Endothelial cell of umbilical vein (primary cell): Measurements from ENCODE around the gene ITSN1. TPM values are rescaled to one million over a fixed set of nuclear protein-coding genes. Genes with fewer than 3 reads are reported as not detected.
A peak's percentile ranks its signal among the peaks of the same experiment; 100 is the strongest.
"Not testable (repeated sequence)": the region's sequence is repeated elsewhere in the genome, so short reads cannot be mapped to it uniquely, and the experiment has no call there.

Source experiments
- BruUV-seq: library from RNA; stranded (reverse); fragments of 400-500 nt; replicated peaks from 2 replicates; lab custom pipeline; 2021; lab: Mats Ljungman, UMichigan
- CTCF ChIA-PET: fragments of 300-600, 350-600 bp; sonication (Branson Sonifier 250); formaldehyde crosslinking; loops from one replicate; lab custom pipeline; 2021; ENCODE audit warnings: antibody characterized with exemption, inconsistent platforms; lab: Charles Lee
- POLR2A ChIA-PET: fragments of 300-600, 350-600 bp; sonication (Branson Sonifier 250); formaldehyde crosslinking; loops from one replicate; lab custom pipeline; 2021; ENCODE audit warnings: antibody characterized with exemption, inconsistent platforms; lab: Charles Lee
- DNase-seq: peaks from one replicate; pipeline ENCODE4 v3.0.0-alpha.2; 2011; ENCODE audit warnings: low read depth, low spot score
- FAIRE-seq: peaks from 2 replicates; lab custom pipeline; 2011; peaks lifted over from hg19 to GRCh38; lab: Jason Lieb, UNC
- H2AFZ ChIP-seq: 2 replicates; pipeline ENCODE4 v1.6.0; 2012; ENCODE audit warnings: low read depth, low read length, control low read depth, inconsistent platforms
- H3K27ac ChIP-seq: 2 replicates; pipeline ENCODE4 v1.5.1; 2011; ENCODE audit warnings: low read depth, mild to moderate bottlenecking, control low read depth, low read length, moderate library complexity; ENCODE audit not compliant: insufficient read depth
- H3K27me3 ChIP-seq, 2 experiments: 2 replicates each; pipeline versions ENCODE4 v1.6.0 to v1.6.1; 2011; ENCODE audit warnings: low read length in 2 of 2, mixed read lengths in 1 of 2; ENCODE audit not compliant: control insufficient read depth in 2 of 2, insufficient read depth in 2 of 2
- H3K36me3 ChIP-seq, 2 experiments: 2 replicates in 1 of 2; 3 replicates in 1 of 2; pipeline ENCODE4 v1.5.1; 2011; ENCODE audit warnings: low read length in 2 of 2, mild to moderate bottlenecking in 1 of 2, moderate library complexity in 1 of 2; ENCODE audit not compliant: control insufficient read depth in 2 of 2, insufficient read depth in 2 of 2; ENCODE audit errors: extremely low read depth in 1 of 2
- H3K4me1 ChIP-seq: 3 replicates; pipeline ENCODE4 v1.5.1; 2011; ENCODE audit warnings: mild to moderate bottlenecking, low read length; ENCODE audit not compliant: control insufficient read depth, insufficient read depth; ENCODE audit errors: extremely low read depth
- H3K4me2 ChIP-seq: 2 replicates; pipeline ENCODE4 v1.6.1; 2011; ENCODE audit warnings: low read length, control low read depth, mixed read lengths; ENCODE audit not compliant: insufficient read depth
- H3K4me3 ChIP-seq, 3 experiments: fragments of 200-600 bp in 1 of 3; sonication (generic), shearing (Covaris generic) in 1 of 3; replicated peaks in 1 of 3; 2 replicates each; pipeline ENCODE4 v1.5.1; 2011 to 2016; ENCODE audit warnings: control low read depth in 3 of 3, low read length in 3 of 3, mild to moderate bottlenecking in 2 of 3, inconsistent platforms in 1 of 3, low read depth in 1 of 3, moderate library complexity in 1 of 3; ENCODE audit not compliant: insufficient read depth in 1 of 3
- H3K79me2 ChIP-seq: 2 replicates; pipeline ENCODE4 v1.6.0; 2012; ENCODE audit warnings: low read length, inconsistent platforms; ENCODE audit not compliant: control insufficient read depth, insufficient read depth
- H3K9ac ChIP-seq: replicated peaks from 2 replicates; pipeline ENCODE3; 2011; ENCODE audit warnings: low read length, control low read depth; ENCODE audit not compliant: insufficient read depth; ENCODE audit errors: extremely low read depth
- H3K9me1 ChIP-seq: replicated peaks from 3 replicates; pipeline ENCODE4 v1.6.0; 2011; ENCODE audit warnings: mild to moderate bottlenecking, low read length; ENCODE audit not compliant: control insufficient read depth, insufficient read depth; ENCODE audit errors: extremely low read depth
- H3K9me3 ChIP-seq: replicated peaks from 2 replicates; pipeline ENCODE4 v1.5.1; 2012; ENCODE audit warnings: low read length, inconsistent platforms; ENCODE audit not compliant: control insufficient read depth, insufficient read depth
- H4K20me1 ChIP-seq: replicated peaks from 2 replicates; pipeline ENCODE3; 2011; ENCODE audit warnings: mild to moderate bottlenecking, low read length; ENCODE audit not compliant: control insufficient read depth, insufficient read depth; ENCODE audit errors: extremely low read depth
- EZH2 ChIP-seq: IDR thresholded peaks from 2 replicates; pipeline ENCODE4 v1.6.1; 2012; ENCODE audit warnings: borderline replicate concordance, low read depth, mild to moderate bottlenecking, moderate library complexity, low read length, inconsistent platforms; ENCODE audit not compliant: severe bottlenecking
- FOS ChIP-seq: IDR thresholded peaks from 2 replicates; pipeline ENCODE4 v1.6.1; 2011; ENCODE audit warnings: mild to moderate bottlenecking, low read length, moderate library complexity, borderline replicate concordance; ENCODE audit not compliant: insufficient read depth
- GATA2 ChIP-seq: IDR thresholded peaks from 2 replicates; pipeline ENCODE4 v1.7.0; 2011; ENCODE audit warnings: low read depth, mild to moderate bottlenecking, moderate library complexity, mixed read lengths, low read length; ENCODE audit not compliant: insufficient read length, insufficient read depth
- JUN ChIP-seq: IDR thresholded peaks from 2 replicates; pipeline ENCODE4 v1.6.1; 2011; ENCODE audit warnings: borderline replicate concordance, low read depth; ENCODE audit not compliant: insufficient read length, insufficient read depth
- MYC ChIP-seq: IDR thresholded peaks from one replicate; pipeline ENCODE4 v1.6.1; 2011; ENCODE audit warnings: mild to moderate bottlenecking, low read depth, low read length
- POLR2A ChIP-seq: IDR thresholded peaks from 2 replicates; pipeline ENCODE4 v1.6.1; 2012; ENCODE audit warnings: low read depth, mild to moderate bottlenecking, control low read depth, low read length
- POLR2AphosphoS5 ChIP-seq: IDR thresholded peaks from 2 replicates; pipeline ENCODE4 v1.6.1; 2012; ENCODE audit warnings: low read depth, mild to moderate bottlenecking, control low read depth, low read length, moderate library complexity; ENCODE audit not compliant: insufficient read depth
- dilution Hi-C: fragments of 300-500 bp; cut with MboI; formaldehyde crosslinking; loops from one replicate; pipeline ENCODE4 v1.15.0; 2019; ENCODE audit warnings: low sequenced_read_pairs; ENCODE audit not compliant: extremely low pct_ligation_motif_present
- intact Hi-C: fragments of 100-400 bp; cut with micrococcal nuclease; formaldehyde crosslinking; loops from one replicate; pipeline ENCODE4 v1.10.0; 2022
- polyA plus RNA-seq, 4 experiments: library from polyadenylated mRNA; depleted of rRNA in 3 of 4; stranded (reverse) in 3 of 4; unstranded in 1 of 4; fragments of >200 nt; gene quantifications; 2 replicates each; pipeline versions ENCODE4 v1.2.1 to v1.2.3, GENCODE V29; 2011 to 2012; ENCODE audit warnings: missing spikeins in 1 of 4
- total RNA-seq: library from RNA; stranded (reverse); gene quantifications from 2 replicates; pipeline ENCODE4 v1.2.3, GENCODE V29; 2021
- TF ChIP-seq, protein P1 (sequence below): IDR thresholded peaks from 2 replicates; pipeline ENCODE4 v1.6.1; 2011; ENCODE audit not compliant: insufficient read depth, insufficient read length
- TF ChIP-seq, protein P2 (sequence below), 2 donors: IDR thresholded peaks; 1 replicate in 1 of 2; 2 replicates in 1 of 2; pipeline ENCODE4 v1.5.1; 2011; ENCODE audit warnings: low read length in 2 of 2, mild to moderate bottlenecking in 2 of 2, moderate library complexity in 2 of 2, control low read depth in 1 of 2, inconsistent platforms in 1 of 2, low read depth in 1 of 2; ENCODE audit not compliant: insufficient read depth in 1 of 2; ENCODE audit errors: extremely low read depth in 1 of 2

ITSN1 gene
- total and polyA plus RNA-seq, 2 donors (not counting 3 experiments of a cell fraction or from before 2014, with no cell fraction given) = 72.2 to 86.8 TPM

DNA sequence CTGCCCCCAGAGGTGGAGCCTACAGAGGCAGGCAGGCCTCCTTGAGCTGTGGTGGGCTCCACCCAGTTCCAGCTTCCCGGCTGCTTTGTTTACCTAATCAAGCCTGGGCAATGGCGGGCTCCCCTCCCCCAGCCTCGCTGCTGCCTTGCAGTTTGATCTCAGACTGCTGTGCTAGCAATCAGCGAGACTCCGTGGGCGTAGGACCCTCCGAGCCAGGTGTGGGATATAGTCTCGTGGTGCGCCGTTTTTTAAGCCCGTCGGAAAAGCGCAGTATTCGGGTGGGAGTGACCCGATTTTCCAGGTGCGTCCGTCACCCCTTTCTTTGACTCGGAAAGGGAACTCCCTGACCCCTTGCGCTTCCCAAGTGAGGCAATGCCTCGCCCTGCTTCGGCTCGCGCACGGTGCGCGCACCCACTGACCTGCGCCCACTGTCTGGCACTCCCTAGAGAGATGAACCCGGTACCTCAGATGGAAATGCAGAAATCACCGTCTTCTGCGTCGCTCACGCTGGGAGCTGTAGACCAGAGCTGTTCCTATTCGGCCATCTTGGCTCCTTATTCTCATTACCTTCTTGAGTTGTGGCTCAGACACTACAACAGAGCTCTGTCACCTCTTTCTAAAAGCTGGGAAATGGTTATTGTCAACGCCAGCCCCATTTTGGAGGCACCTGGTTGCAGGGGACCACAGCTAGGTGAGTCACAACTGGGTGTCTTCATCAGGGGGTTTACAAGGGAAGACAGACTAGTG is 288.9 kb downstream of the ITSN1 start:
- intact Hi-C loops, BruUV-seq, H3K4me1 ChIP-seq, H3K9me1 ChIP-seq, dilution Hi-C loops, H3K27me3 ChIP-seq, H3K9me3 ChIP-seq, H3K27ac ChIP-seq, POLR2A ChIA-PET, H4K20me1 ChIP-seq, H3K36me3 ChIP-seq, H3K79me2 ChIP-seq, FAIRE-seq: not testable (repeated sequence)
- H3K4me3 ChIP-seq = peak overlapping the region; percentile 18 to 70 (median 32)
- peak overlapping the region; percentile 6 for H3K9ac ChIP-seq
- CTCF ChIA-PET = interaction anchor here (0.9 to 4.1 kb wide), 5 partner anchors 8 to 417 kb away, joined by 3 to 21 read pairs (median 5); no protein-coding TSS in a partner anchor
- peak; percentile 24 for DNase-seq
- H2AFZ ChIP-seq = peak overlapping the region; percentile 92
- H3K4me2 ChIP-seq = peak overlapping the region; percentile 79

DNA sequence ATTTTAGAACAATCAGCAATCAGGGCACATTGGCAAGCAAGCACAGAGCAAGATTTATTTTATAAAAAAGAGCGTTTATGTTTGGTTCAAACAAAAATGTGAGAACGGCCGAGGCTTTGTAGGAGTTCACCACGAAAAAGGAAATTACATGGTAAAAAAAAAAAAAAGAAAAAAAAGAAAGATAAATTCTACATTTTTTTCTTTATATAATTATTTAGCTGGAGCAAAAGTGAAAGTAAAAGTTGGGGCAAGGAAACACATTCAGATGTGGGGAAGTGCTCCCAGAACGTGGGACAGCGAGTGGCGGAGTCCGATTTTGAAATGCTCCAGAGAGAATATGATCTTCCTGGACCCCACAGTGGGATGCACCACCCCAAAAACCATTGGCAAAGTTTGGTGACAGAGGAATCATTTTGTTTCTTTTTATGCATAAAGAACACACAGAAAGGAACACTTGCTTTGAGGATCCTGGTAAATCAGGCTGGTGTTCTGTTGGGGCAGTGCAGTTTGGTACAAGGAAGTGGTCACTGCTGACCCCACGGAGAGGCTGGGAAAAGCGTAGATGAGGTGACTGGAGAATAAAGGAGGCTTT is 289.6 kb downstream of the ITSN1 start:
- H4K20me1 ChIP-seq = no peaks in the 10 kb centered on the region
- no TSS peak for BruUV-seq
- TF ChIP-seq, protein P1, sequence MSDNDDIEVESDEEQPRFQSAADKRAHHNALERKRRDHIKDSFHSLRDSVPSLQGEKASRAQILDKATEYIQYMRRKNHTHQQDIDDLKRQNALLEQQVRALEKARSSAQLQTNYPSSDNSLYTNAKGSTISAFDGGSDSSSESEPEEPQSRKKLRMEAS = no peak
- TF ChIP-seq MYC = no peak
- no peak for TF ChIP-seq EZH2
- no peak for TF ChIP-seq POLR2A
- TF ChIP-seq FOS = no peak
- TF ChIP-seq JUN = no peak
- no peak for TF ChIP-seq GATA2
- no peak for TF ChIP-seq POLR2AphosphoS5
- TF ChIP-seq, protein P2, sequence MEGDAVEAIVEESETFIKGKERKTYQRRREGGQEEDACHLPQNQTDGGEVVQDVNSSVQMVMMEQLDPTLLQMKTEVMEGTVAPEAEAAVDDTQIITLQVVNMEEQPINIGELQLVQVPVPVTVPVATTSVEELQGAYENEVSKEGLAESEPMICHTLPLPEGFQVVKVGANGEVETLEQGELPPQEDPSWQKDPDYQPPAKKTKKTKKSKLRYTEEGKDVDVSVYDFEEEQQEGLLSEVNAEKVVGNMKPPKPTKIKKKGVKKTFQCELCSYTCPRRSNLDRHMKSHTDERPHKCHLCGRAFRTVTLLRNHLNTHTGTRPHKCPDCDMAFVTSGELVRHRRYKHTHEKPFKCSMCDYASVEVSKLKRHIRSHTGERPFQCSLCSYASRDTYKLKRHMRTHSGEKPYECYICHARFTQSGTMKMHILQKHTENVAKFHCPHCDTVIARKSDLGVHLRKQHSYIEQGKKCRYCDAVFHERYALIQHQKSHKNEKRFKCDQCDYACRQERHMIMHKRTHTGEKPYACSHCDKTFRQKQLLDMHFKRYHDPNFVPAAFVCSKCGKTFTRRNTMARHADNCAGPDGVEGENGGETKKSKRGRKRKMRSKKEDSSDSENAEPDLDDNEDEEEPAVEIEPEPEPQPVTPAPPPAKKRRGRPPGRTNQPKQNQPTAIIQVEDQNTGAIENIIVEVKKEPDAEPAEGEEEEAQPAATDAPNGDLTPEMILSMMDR (IDR thresholded peaks at IDR 0.05; ENCODE audit: extremely low read depth in 1 of 2, insufficient read depth in 1 of 2, low read depth in 1 of 2, low read length in 2 of 2) = no peak
- DNase-seq (peak; percentile 47), FAIRE-seq (peak; percentile 54)
- H3K9me1 ChIP-seq = no peaks in the 10 kb centered on the region
- dilution Hi-C loops = no loop called here
- POLR2A ChIA-PET = no interaction called here
- H3K27me3 ChIP-seq = no peaks in the 10 kb centered on the region
- no peaks in the 10 kb centered on the region for H3K36me3 ChIP-seq
- H3K4me2 ChIP-seq = peak overlapping the region; percentile 79
- CTCF ChIA-PET = interaction anchor here (0.6 to 4.1 kb wide), 7 partner anchors 8 to 416 kb away, joined by 3 to 21 read pairs (median 4); no protein-coding TSS in a partner anchor
- H3K27ac ChIP-seq = no peak overlapping the region
- no peaks in the 10 kb centered on the region for H3K9me3 ChIP-seq
- H3K4me3 ChIP-seq = peak overlapping the region; percentile 18 to 70 (median 32)
- peaks cover 4% of the 10 kb centered on the region for H3K4me1 ChIP-seq
- peak overlapping the region; percentile 92 for H2AFZ ChIP-seq
- H3K79me2 ChIP-seq = no peaks in the 10 kb centered on the region
- peak overlapping the region; percentile 6 for H3K9ac ChIP-seq
- intact Hi-C loops = no loop called here
